Erythroblast (primary cell): Measurements from ENCODE around the gene ST6GALNAC3.

Experiments used
- GATA1 ChIP-seq: IDR thresholded peaks from 2 replicates; pipeline ENCODE4 v1.6.1; 2011; ENCODE audit warnings: low read depth, mild to moderate bottlenecking, control low read depth, low read length, moderate library complexity
- POLR2A ChIP-seq: IDR thresholded peaks from 2 replicates; pipeline ENCODE4 v1.6.1; 2011; ENCODE audit warnings: mild to moderate bottlenecking, low read length

- no peak for TF ChIP-seq POLR2A
- TF ChIP-seq GATA1, result no peak
Observed at GRCh38 chr1:76492752-76493430, 418.3 kb downstream of the ST6GALNAC3 start.
